Islet precursor cell (in vitro differentiated cells): ENCODE data around the gene SMCO2.
A peak's percentile ranks its signal among the peaks of the same experiment; 100 is the strongest.

Experiments used
- DNase-seq: peaks from one replicate; pipeline ENCODE4 v3.0.0-alpha.2; 2018

SMCO2 gene

GRCh38 chr12:27446436-27446835, at the start of gene SMCO2:
SMCO2 (plus strand) TSS chr12:27446736; CDS start chr12:27470632, 23,896 bp downstream.
- DNase-seq = no peak

GRCh38 chr12:27398466-27398865, 48.1 kb upstream of the SMCO2 start:
- no peak for DNase-seq

GRCh38 chr12:27399074-27399473, 47.5 kb upstream of the SMCO2 start:
- DNase-seq = no peak

- no peak for DNase-seq
Measured at GRCh38 chr12:27400856-27401354, 45.6 kb upstream of the SMCO2 start.

- no peak for DNase-seq
Measured at GRCh38 chr12:27412047-27412446, 34.5 kb upstream of the SMCO2 start.

- peak; percentile 44 for DNase-seq
Measured at GRCh38 chr12:27422697-27423096, 23.8 kb upstream of the SMCO2 start.

- DNase-seq = peak; percentile 64
Measured at GRCh38 chr12:27424631-27425230, 21.8 kb upstream of the SMCO2 start.

GRCh38 chr12:27425306-27425705, 21.2 kb upstream of the SMCO2 start:
- no peak for DNase-seq

- no peak for DNase-seq
Measured at GRCh38 chr12:27426743-27427487, 19.6 kb upstream of the SMCO2 start.

- DNase-seq = no peak
Measured at GRCh38 chr12:27427824-27428223, 18.7 kb upstream of the SMCO2 start.

GRCh38 chr12:27428466-27428865, 18.1 kb upstream of the SMCO2 start:
- no peak for DNase-seq

GRCh38 chr12:27429606-27430005, 16.9 kb upstream of the SMCO2 start:
- DNase-seq = no peak

- DNase-seq = no peak
Measured at GRCh38 chr12:27431185-27431584, 15.4 kb upstream of the SMCO2 start.

GRCh38 chr12:27434673-27435565, 11.6 kb upstream of the SMCO2 start:
- DNase-seq = no peak

GRCh38 chr12:27436029-27436428, 10.5 kb upstream of the SMCO2 start:
- DNase-seq = no peak

GRCh38 chr12:27436768-27437167, 9.8 kb upstream of the SMCO2 start:
- DNase-seq = no peak

- no peak for DNase-seq
Measured at GRCh38 chr12:27437839-27438238, 8.7 kb upstream of the SMCO2 start.

- no peak for DNase-seq
Measured at GRCh38 chr12:27447761-27448160, 1.2 kb downstream of the SMCO2 start.

- no peak for DNase-seq
Measured at GRCh38 chr12:27449026-27449425, 2.5 kb downstream of the SMCO2 start.

GRCh38 chr12:27449893-27450534, 3.5 kb downstream of the SMCO2 start:
- DNase-seq = no peak

- no peak for DNase-seq
Measured at GRCh38 chr12:27451036-27451825, 4.7 kb downstream of the SMCO2 start.

GRCh38 chr12:27453421-27453820, 6.9 kb downstream of the SMCO2 start:
- no peak for DNase-seq
